ENCODE data around the gene LRRC8C. TPM values are rescaled to one million over a fixed set of nuclear protein-coding genes. Genes with fewer than 3 reads are reported as not detected.

LRRC8C gene
- total and polyA plus RNA-seq, 2 of the 8 experiments (the other 6 are each of a cell fraction or from before 2014, with no cell fraction given): 1.1 to 2.1 TPM

DNA sequence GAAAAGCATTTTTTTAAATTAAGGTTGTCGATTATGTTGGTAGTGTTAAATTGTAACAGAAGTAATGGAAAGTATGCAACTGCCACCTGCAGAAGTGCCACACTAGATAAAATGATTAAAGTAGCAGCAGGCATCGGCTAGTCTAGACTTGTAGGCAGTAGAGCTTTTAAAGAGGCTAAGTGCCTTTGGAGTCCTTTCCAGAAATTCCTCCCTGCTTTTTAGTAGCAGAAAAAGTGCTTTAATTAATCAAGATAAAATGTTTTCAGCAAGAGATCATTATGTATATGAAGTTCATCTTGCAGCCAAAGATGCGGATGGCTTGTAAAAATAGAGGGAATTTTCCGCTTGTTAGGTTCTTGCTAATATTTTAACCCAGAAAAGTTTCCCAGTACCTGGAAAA lies 100.8 kb downstream of the LRRC8C start (continued):
- no peak for TF ChIP-seq PHF8 (conservative IDR thresholded peaks at IDR 0.05; ENCODE audit: low read depth, low read length)

All from H1 (cell line).